ENCODE data around the gene LRRC4.

LRRC4 gene

GRCh38 chr7:127997226-127997922 is 33.9 kb downstream of the LRRC4 start:
- H3K4me3 ChIP-seq (ENCODE audit: low read depth, low read length) = no peak overlapping the region
- H3K27me3 ChIP-seq (ENCODE audit: insufficient read depth, low read depth, severe bottlenecking) = no peaks in the 10 kb centered on the region
- no peak for TF ChIP-seq CTCF (IDR thresholded peaks at IDR 0.05; ENCODE audit: low read depth, low read length)
- DNase-seq = no peak
- H3K36me3 ChIP-seq = peaks cover 10% of the 10 kb centered on the region
- H3K27ac ChIP-seq = no peak overlapping the region
- H3K9me3 ChIP-seq (ENCODE audit: severe bottlenecking) = no peaks in the 10 kb centered on the region

GRCh38 chr7:127996253-127997071 is 34.8 kb downstream of the LRRC4 start:
- Histone ChIP-seq H3K4me3 (ENCODE audit: low read depth, low read length) (no peak overlapping the region), H3K36me3 (peaks cover 10% of the 10 kb centered on the region), H3K27me3 (ENCODE audit: insufficient read depth, low read depth, severe bottlenecking) (no peaks in the 10 kb centered on the region), H3K9me3 (ENCODE audit: severe bottlenecking) (no peaks in the 10 kb centered on the region), H3K27ac (no peak overlapping the region)
- TF ChIP-seq CTCF (IDR thresholded peaks at IDR 0.05; ENCODE audit: low read depth, low read length) = no peak
- no peak for DNase-seq

- Histone ChIP-seq H3K27ac (no peak overlapping the region), H3K9me3 (ENCODE audit: severe bottlenecking) (no peaks in the 10 kb centered on the region), H3K4me3 (ENCODE audit: low read depth, low read length) (no peak overlapping the region), H3K36me3 (peaks cover 10% of the 10 kb centered on the region), H3K27me3 (ENCODE audit: insufficient read depth, low read depth, severe bottlenecking) (no peaks in the 10 kb centered on the region)
- DNase-seq = no peak
- no peak for TF ChIP-seq CTCF (IDR thresholded peaks at IDR 0.05; ENCODE audit: low read depth, low read length)
Measured at GRCh38 chr7:127995881-127996215, 35.4 kb downstream of the LRRC4 start.

- H3K36me3 ChIP-seq = peaks cover 10% of the 10 kb centered on the region
- TF ChIP-seq CTCF (IDR thresholded peaks at IDR 0.05; ENCODE audit: low read depth, low read length) = no peak
- DNase-seq = no peak
- no peaks in the 10 kb centered on the region for H3K9me3 ChIP-seq (ENCODE audit: severe bottlenecking)
- H3K4me3 ChIP-seq (ENCODE audit: low read depth, low read length) = no peak overlapping the region
- no peak overlapping the region for H3K27ac ChIP-seq
- no peaks in the 10 kb centered on the region for H3K27me3 ChIP-seq (ENCODE audit: insufficient read depth, low read depth, severe bottlenecking)
Measured at GRCh38 chr7:127995156-127995880, 35.9 kb downstream of the LRRC4 start.

GRCh38 chr7:127993987-127994386 is 37.2 kb downstream of the LRRC4 start:
- no peak for DNase-seq
- H3K27me3 ChIP-seq (ENCODE audit: insufficient read depth, low read depth, severe bottlenecking) = no peaks in the 10 kb centered on the region
- no peak overlapping the region for H3K27ac ChIP-seq
- no peak for TF ChIP-seq CTCF (IDR thresholded peaks at IDR 0.05; ENCODE audit: low read depth, low read length)
- no peak overlapping the region for H3K4me3 ChIP-seq (ENCODE audit: low read depth, low read length)
- H3K36me3 ChIP-seq = peaks cover 10% of the 10 kb centered on the region
- H3K9me3 ChIP-seq (ENCODE audit: severe bottlenecking) = no peaks in the 10 kb centered on the region
